ENCODE data around the gene ZBTB25.

- TF ChIP-seq GATA2 (IDR thresholded peaks at IDR 0.05; ENCODE audit: low read depth, low read length) = no peak
- TF ChIP-seq GATA3 (IDR thresholded peaks at IDR 0.05; ENCODE audit: low read depth, low read length) = no peak
Observed at GRCh38 chr14:64409126-64409920, 94.3 kb downstream of the ZBTB25 start.
